ENCODE results near the gene SYT1.
"Not testable (repeated sequence)": the region's sequence is repeated elsewhere in the genome, so short reads cannot be mapped to it uniquely, and the experiment has no call there.

Gene SYT1

DNA sequence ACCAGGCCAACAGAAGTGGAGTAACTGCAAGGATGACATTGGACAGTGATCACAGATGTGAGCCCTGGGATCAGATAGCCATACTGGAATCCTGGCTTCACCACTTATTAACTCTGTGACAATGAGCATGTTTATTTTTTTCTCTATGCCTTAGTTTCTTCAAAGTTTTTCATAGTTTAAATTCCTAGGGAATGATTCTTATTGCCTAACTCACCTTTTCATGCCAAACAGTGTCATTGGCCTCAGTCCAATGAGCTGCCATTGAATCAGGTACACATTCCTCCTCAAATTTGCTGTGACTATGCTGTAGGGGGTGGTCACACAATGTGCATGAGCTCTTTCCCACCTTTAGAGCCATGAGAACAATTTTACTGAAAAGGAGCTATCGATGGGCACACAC is 342.3 kb downstream of the SYT1 start:
- no peak overlapping the region for H3K4me3 ChIP-seq (ENCODE audit: low read depth, low read length)
- no peak for TF ChIP-seq MYC (IDR thresholded peaks at IDR 0.05; ENCODE audit: low read depth, low read length)
- TF ChIP-seq, protein P1, sequence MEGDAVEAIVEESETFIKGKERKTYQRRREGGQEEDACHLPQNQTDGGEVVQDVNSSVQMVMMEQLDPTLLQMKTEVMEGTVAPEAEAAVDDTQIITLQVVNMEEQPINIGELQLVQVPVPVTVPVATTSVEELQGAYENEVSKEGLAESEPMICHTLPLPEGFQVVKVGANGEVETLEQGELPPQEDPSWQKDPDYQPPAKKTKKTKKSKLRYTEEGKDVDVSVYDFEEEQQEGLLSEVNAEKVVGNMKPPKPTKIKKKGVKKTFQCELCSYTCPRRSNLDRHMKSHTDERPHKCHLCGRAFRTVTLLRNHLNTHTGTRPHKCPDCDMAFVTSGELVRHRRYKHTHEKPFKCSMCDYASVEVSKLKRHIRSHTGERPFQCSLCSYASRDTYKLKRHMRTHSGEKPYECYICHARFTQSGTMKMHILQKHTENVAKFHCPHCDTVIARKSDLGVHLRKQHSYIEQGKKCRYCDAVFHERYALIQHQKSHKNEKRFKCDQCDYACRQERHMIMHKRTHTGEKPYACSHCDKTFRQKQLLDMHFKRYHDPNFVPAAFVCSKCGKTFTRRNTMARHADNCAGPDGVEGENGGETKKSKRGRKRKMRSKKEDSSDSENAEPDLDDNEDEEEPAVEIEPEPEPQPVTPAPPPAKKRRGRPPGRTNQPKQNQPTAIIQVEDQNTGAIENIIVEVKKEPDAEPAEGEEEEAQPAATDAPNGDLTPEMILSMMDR (IDR thresholded peaks at IDR 0.05; ENCODE audit: low read depth, low read length), result no peak
- TF ChIP-seq POLR2A (IDR thresholded peaks at IDR 0.05; ENCODE audit: extremely low read depth, insufficient read length), result no peak
- TF ChIP-seq, protein P2, sequence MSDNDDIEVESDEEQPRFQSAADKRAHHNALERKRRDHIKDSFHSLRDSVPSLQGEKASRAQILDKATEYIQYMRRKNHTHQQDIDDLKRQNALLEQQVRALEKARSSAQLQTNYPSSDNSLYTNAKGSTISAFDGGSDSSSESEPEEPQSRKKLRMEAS (IDR thresholded peaks at IDR 0.05; ENCODE audit: low read depth, low read length), result no peak
- DNase-seq (ENCODE audit: low read depth), result no peak

DNA sequence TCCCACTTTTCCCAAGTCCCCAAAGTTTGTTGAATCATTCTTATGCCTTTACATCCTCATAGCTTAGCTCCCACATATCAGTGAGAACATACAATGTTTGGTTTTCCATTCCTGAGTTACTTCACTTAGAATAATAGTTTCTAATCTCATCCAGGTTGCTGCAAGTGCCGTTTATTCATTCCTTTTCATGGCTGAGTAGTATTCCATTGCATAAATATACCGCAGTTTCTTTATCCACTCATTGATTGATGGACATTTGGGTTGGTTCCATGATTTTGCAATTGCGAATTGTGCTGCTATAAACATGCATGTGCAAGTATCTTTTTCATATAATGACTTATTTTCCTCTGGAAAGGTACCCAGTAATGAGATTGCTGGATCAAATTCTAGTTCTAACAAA is 345.8 kb downstream of the SYT1 start:
- not testable (repeated sequence) for H3K4me3 ChIP-seq (ENCODE audit: low read depth, low read length); DNase-seq (ENCODE audit: low read depth)

DNA sequence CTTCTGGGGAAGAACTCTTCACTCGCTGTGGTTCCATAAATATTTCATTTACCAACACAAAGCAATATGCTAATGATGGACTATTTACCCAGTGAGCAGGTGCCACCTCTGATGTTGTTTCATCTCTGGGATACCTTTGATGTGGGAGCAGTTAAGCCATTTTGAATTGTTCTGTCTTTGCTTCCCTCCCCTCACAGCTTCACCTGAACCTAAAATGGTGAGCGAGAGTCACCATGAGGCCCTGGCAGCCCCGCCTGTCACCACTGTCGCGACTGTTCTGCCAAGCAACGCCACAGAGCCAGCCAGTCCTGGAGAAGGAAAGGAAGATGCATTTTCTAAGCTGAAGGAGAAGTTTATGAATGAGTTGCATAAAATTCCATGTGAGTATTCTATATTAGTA is 352.7 kb downstream of the SYT1 start:
- H3K4me3 ChIP-seq (ENCODE audit: low read depth, low read length), result no peak overlapping the region
- no peak for DNase-seq (ENCODE audit: low read depth)
- TF ChIP-seq, protein P1 (IDR thresholded peaks at IDR 0.05; ENCODE audit: low read depth, low read length), result no peak
- TF ChIP-seq, protein P2 (IDR thresholded peaks at IDR 0.05; ENCODE audit: low read depth, low read length), result no peak
- TF ChIP-seq MYC (IDR thresholded peaks at IDR 0.05; ENCODE audit: low read depth, low read length) (no peak), POLR2A (IDR thresholded peaks at IDR 0.05; ENCODE audit: extremely low read depth, insufficient read length) (no peak)

DNA sequence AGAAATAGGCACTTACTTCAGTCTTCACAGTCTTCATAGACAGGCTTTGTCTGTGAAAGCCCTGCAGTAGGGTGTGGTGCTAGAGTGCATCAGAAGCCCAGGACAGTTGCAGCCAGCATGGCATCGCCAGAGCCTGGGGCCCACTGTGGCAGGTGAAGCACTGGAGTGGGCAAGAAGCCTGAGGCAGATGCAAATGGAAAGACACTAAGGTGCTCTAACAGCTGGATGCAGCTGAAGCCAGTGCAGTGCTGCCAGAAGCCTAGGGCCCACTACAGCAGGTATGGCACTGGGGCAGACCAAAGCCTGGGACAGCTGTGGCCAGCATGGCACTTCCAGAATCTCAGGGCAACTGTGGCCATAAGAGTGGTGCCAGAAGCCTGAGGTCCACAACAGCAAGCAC is 358.6 kb downstream of the SYT1 start:
- TF ChIP-seq, protein P2 (IDR thresholded peaks at IDR 0.05; ENCODE audit: low read depth, low read length), result no peak
- no peak for TF ChIP-seq MYC (IDR thresholded peaks at IDR 0.05; ENCODE audit: low read depth, low read length)
- TF ChIP-seq, protein P1 (IDR thresholded peaks at IDR 0.05; ENCODE audit: low read depth, low read length), result no peak
- no peak for TF ChIP-seq POLR2A (IDR thresholded peaks at IDR 0.05; ENCODE audit: extremely low read depth, insufficient read length)
- H3K4me3 ChIP-seq (ENCODE audit: low read depth, low read length), result no peak overlapping the region
- no peak for DNase-seq (ENCODE audit: low read depth)

DNA sequence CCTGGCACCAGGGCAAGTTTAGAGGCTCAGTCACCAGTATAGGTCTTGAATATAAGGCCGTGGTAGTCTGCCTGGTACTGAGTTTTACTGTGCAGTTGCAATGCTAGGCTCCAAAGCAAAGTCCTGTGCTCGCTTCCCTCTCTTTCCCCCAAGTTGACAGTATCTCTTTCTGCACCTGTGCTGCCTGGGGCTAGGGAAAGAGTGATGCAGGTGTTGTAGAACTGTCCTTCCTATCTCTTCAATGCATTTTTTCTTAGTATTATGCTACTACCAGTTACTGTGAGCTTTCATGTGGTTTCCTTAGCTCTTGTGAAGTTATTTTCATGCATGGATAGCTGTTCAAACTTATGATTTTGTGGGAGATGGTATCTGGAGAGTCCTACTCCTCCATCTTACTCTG is 359.2 kb downstream of the SYT1 start:
- no peak for DNase-seq (ENCODE audit: low read depth)
- no peak for TF ChIP-seq MYC (IDR thresholded peaks at IDR 0.05; ENCODE audit: low read depth, low read length)
- TF ChIP-seq, protein P1 (IDR thresholded peaks at IDR 0.05; ENCODE audit: low read depth, low read length), result no peak
- TF ChIP-seq, protein P2 (IDR thresholded peaks at IDR 0.05; ENCODE audit: low read depth, low read length), result no peak
- TF ChIP-seq POLR2A (IDR thresholded peaks at IDR 0.05; ENCODE audit: extremely low read depth, insufficient read length), result no peak
- no peak overlapping the region for H3K4me3 ChIP-seq (ENCODE audit: low read depth, low read length)

DNA sequence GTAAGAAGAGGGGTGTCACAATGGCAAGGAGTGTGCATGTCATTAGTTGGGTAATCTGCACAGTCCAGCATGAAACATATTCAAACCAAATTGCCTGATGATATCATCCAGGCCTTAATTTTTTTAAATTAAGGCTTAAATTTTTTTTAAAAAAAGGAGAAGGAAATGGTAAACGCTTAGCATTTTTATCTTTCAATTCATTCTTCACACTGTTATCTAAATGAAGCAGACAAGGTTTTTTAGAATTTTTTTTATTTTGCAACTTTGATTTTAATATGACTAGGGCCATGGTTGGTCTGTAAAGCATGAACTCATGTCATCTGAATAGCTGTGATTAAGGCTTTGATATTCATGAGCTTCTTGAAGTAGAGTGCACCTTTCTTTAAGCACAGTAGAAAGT is 362.5 kb downstream of the SYT1 start:
- no peak for DNase-seq (ENCODE audit: low read depth)
- no peak for TF ChIP-seq POLR2A (IDR thresholded peaks at IDR 0.05; ENCODE audit: extremely low read depth, insufficient read length)
- no peak overlapping the region for H3K4me3 ChIP-seq (ENCODE audit: low read depth, low read length)

DNA sequence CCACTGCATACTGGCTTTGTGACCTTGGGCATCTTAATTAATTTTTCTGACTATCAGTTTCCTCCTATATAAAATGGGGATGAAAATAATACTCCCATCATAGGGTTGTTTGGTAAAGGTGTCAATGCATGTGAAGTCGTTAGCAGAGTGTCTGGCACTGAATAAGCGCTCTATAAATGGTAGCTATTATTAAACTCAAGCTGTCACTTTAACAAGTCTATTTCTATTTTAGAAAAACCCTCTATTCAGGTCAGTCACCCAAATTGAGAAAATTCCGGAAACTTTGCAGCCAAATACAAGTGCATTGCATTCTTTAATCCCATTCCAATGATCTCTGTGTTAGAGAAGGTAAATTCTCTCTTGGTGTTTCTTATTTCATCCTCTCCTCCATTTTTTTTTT is 363.1 kb downstream of the SYT1 start:
- TF ChIP-seq MYC (IDR thresholded peaks at IDR 0.05; ENCODE audit: low read depth, low read length) (no peak), POLR2A (IDR thresholded peaks at IDR 0.05; ENCODE audit: extremely low read depth, insufficient read length) (no peak)
- TF ChIP-seq, protein P2 (IDR thresholded peaks at IDR 0.05; ENCODE audit: low read depth, low read length), result no peak
- TF ChIP-seq, protein P1 (IDR thresholded peaks at IDR 0.05; ENCODE audit: low read depth, low read length), result no peak
- H3K4me3 ChIP-seq (ENCODE audit: low read depth, low read length), result no peak overlapping the region
- no peak for DNase-seq (ENCODE audit: low read depth)
